ENCODE measurements around the gene ATP6V0B. TPM values are rescaled to one million over a fixed set of nuclear protein-coding genes. Genes with fewer than 3 reads are reported as not detected.

The ATP6V0B gene
- total and polyA plus RNA-seq, 2 of the 4 experiments (the other 2 are of a cell fraction): 72.1 to 169 TPM

DNA sequence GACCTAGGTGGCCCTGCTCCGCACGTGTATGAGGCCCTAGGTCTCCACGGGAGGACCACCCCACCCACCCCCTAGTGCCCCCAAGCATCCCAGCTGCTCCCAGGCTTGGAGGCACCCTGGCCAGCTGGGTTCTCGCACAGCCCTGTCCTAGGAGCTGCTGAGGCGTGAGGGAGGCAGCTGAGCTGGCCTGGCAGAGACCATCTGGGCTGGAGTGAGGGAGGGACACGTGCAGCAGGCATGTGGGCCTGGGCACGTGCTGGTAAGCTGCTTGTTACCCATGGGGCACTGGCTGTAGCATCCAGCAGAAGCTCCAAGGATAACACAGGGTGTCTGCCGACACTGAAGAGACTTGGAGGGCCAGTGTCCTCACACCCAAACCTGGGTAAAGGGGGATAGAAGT, 46.4 kb downstream of the ATP6V0B start:
- POLR2A ChIA-PET (ENCODE audit: unreplicated experiment): no interaction called here
- H4K20me1 ChIP-seq (ENCODE audit: insufficient read depth, low read length): no peaks in the 10 kb centered on the region; the same call in 1 of the 2 replicates
- no peak overlapping the region for H3K9ac ChIP-seq (ENCODE audit: low read depth, low read length)
- H3K27ac ChIP-seq (ENCODE audit: insufficient read depth, low read length): no peak overlapping the region
- no peak overlapping the region for H4K91ac ChIP-seq (ENCODE audit: insufficient read depth, low read depth, low read length)
- intact Hi-C loops (cut with micrococcal nuclease) (no loop called here), dilution Hi-C loops (cut with HindIII; ENCODE audit: low sequenced_read_pairs, unreplicated experiment) (no loop called here), in situ Hi-C loops (cut with MboI; ENCODE audit: low sequenced_read_pairs) (no loop called here)
- DNase-seq (no peak), ATAC-seq (ENCODE audit: low read depth) (no peak)
- peaks cover 0 to 3% of the 10 kb centered on the region in 2 experiments; a peak in 1 of 4 replicates for H3K79me1 ChIP-seq (ENCODE audit: low read depth in 1 of 2, low read length in 2 of 2)
- WGBS, 2 experiments (ENCODE audit: extremely low coverage in 2 of 2, insufficient read length in 1 of 2): 45% methylated on average over 2 of the region's 8 CpGs; no CpG with 5 or more reads in 1 of the 2 experiments
- H4K8ac ChIP-seq (ENCODE audit: low read depth in 2 of 2, low read length in 2 of 2): no peak overlapping the region
- H4K5ac ChIP-seq (ENCODE audit: low read depth, low read length): no peak overlapping the region
- H2BK15ac ChIP-seq (ENCODE audit: low read depth, low read length): no peak overlapping the region
- H2AK5ac ChIP-seq (ENCODE audit: low read depth, low read length): no peak overlapping the region
- H3K4me2 ChIP-seq (ENCODE audit: low read depth, low read length): no peak overlapping the region
- H3K9me1 ChIP-seq (ENCODE audit: insufficient read depth, low read length): peaks cover 10% of the 10 kb centered on the region; the same call in 1 of the 2 replicates
- no TSS peak for BruUV-seq (replicated peaks)
- H3K14ac ChIP-seq (replicated peaks; ENCODE audit: low read depth, low read length): no peak overlapping the region
- H2BK120ac ChIP-seq (ENCODE audit: low read depth, low read length): no peak overlapping the region
- no peak overlapping the region for H2AFZ ChIP-seq (replicated peaks; ENCODE audit: low read length, poor library complexity)
- TF ChIP-seq RCOR1 (IDR thresholded peaks at IDR 0.05; ENCODE audit: insufficient replicate concordance, low read length): no peak
- no peak for TF ChIP-seq SMC3 (IDR thresholded peaks at IDR 0.05; ENCODE audit: low read depth, low read length)
- no peak for TF ChIP-seq NFE2L2 (IDR thresholded peaks at IDR 0.05; ENCODE audit: low read depth, low read length)
- TF ChIP-seq RFX5 (IDR thresholded peaks at IDR 0.05; ENCODE audit: low read depth, low read length): no peak
- TF ChIP-seq RAD21 (IDR thresholded peaks at IDR 0.05; ENCODE audit: low read length): no peak
- TF ChIP-seq MXI1 (IDR thresholded peaks at IDR 0.05; ENCODE audit: borderline replicate concordance, low read depth, low read length): no peak
- TF ChIP-seq CTCF (conservative IDR thresholded peaks at IDR 0.05; ENCODE audit: low read depth, low read length): no peak
- no peak for TF ChIP-seq CHD1 (IDR thresholded peaks at IDR 0.05; ENCODE audit: low read depth, low read length)
- TF ChIP-seq MAZ (IDR thresholded peaks at IDR 0.05; ENCODE audit: borderline replicate concordance, low read depth, low read length): no peak
- no peak for TF ChIP-seq USF2 (IDR thresholded peaks at IDR 0.05; ENCODE audit: low read depth, low read length)
- no peak for TF ChIP-seq FOS (IDR thresholded peaks at IDR 0.05; ENCODE audit: low read depth, low read length)
- no peak for TF ChIP-seq POLR2A (IDR thresholded peaks at IDR 0.05; ENCODE audit: low read depth, low read length)
- no peak for TF ChIP-seq ELK1 (IDR thresholded peaks at IDR 0.05; ENCODE audit: borderline replicate concordance, low read depth, low read length)
- no peak for TF ChIP-seq MAFK (IDR thresholded peaks at IDR 0.05; ENCODE audit: low read depth, low read length)
- TF ChIP-seq CEBPB (IDR thresholded peaks at IDR 0.05; ENCODE audit: low read depth, low read length): no peak
- TF ChIP-seq BHLHE40 (IDR thresholded peaks at IDR 0.05; ENCODE audit: low read depth, low read length): no peak
- H2BK20ac ChIP-seq (ENCODE audit: low read depth, low read length): no peak overlapping the region
- no peak overlapping the region for H3K23ac ChIP-seq (ENCODE audit: low read depth, low read length)
- no peak overlapping the region for H3K4me3 ChIP-seq (ENCODE audit: insufficient read depth, low read depth, low read length)
- peaks cover 4% of the 10 kb centered on the region for H3K4me1 ChIP-seq (ENCODE audit: control insufficient read depth, insufficient read depth, low read length)
- H3K36me3 ChIP-seq (ENCODE audit: control insufficient read depth, insufficient read depth, low read length): peaks cover 26% of the 10 kb centered on the region; the same call in 1 of the 2 replicates
- H3K18ac ChIP-seq (ENCODE audit: low read depth, low read length): no peak overlapping the region
- no peak overlapping the region for H2AK9ac ChIP-seq (replicated peaks; ENCODE audit: low read depth, low read length, poor library complexity)
- CTCF ChIA-PET: interaction anchor here (1.0 to 1.7 kb wide), 2 partner anchors 16 to 28 kb away, joined by 3 to 6 read pairs; no protein-coding TSS in a partner anchor
- no peak overlapping the region for H3K4ac ChIP-seq (ENCODE audit: low read depth, low read length)
- no peak overlapping the region for H2BK5ac ChIP-seq (ENCODE audit: low read depth, low read length, poor library complexity, severe bottlenecking)
- H3K56ac ChIP-seq (ENCODE audit: extremely low read depth, insufficient read depth, low read length): no peak overlapping the region
- no peaks in the 10 kb centered on the region for H3K27me3 ChIP-seq (ENCODE audit: control insufficient read depth, insufficient read depth, low read length)
- no peaks in the 10 kb centered on the region for H3K9me3 ChIP-seq (ENCODE audit: control insufficient read depth, insufficient read depth, low read length)

Measured in IMR-90 (cell line).